ENCODE measurements around the gene PYGO1. TPM values are rescaled to one million over a fixed set of nuclear protein-coding genes. Genes with fewer than 3 reads are reported as not detected.

PYGO1 gene, protein sequence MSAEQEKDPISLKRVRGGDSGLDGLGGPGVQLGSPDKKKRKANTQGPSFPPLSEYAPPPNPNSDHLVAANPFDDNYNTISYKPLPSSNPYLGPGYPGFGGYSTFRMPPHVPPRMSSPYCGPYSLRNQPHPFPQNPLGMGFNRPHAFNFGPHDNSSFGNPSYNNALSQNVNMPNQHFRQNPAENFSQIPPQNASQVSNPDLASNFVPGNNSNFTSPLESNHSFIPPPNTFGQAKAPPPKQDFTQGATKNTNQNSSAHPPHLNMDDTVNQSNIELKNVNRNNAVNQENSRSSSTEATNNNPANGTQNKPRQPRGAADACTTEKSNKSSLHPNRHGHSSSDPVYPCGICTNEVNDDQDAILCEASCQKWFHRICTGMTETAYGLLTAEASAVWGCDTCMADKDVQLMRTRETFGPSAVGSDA
- 11.1 TPM for total RNA-seq
- long read RNA-seq, partial matches to known transcripts: 0 of 5 reads
- long read RNA-seq, other reads (novel, unspliced or antisense): 3 of 5 reads

DNA sequence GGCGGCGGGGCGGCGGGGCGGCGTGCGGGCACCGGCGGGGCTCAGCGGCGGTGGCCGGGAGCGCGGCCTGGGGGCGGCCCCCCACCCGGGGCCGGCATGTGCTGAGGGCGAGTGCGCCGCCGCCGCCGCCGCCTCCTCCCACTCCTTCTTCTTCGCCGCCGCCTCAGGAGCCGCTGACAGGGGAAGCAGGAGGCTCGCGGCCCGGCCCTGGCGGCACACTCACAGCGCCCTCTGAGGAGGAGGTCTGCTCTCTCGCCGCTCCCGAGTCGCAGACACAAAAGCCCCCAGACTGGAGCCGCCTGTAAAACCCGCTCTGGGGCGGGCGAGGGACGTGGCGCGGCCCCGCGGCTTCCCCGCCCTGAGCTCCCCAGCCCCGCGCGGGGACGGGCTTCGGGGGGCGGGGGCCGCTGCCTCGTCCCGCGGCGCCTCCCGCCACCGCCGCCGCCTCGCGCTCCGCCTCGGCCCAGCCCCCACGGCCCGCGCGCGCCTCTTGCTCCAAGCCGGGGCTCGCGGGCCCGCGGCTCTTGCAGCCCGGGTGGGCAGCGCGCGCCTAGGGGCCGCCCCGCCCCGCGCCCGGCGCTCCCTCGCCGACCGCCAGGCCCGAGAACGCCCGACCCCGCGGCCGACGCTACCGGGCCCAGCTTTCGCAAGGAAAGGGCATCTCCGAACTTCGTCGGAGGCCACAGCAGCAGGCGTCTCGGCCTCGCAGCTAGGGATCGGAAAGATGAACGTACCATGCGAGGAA lies at the start of gene PYGO1:
Gene PYGO1 (minus strand): TSS at position 276 of the 745 bp plus-strand sequence. CDS start 462 bp downstream, outside the sequence.
- ATAC-seq: peak; percentile 88
- H3K27me3 ChIP-seq: peaks cover 15% of the 10 kb centered on the region
- H3K36me3 ChIP-seq: no peaks in the 10 kb centered on the region
- no peaks in the 10 kb centered on the region for H3K9me3 ChIP-seq
- H3K27ac ChIP-seq: peak within 1 kb of the TSS; percentile 73
- H3K4me3 ChIP-seq: peak within 1 kb of the TSS; percentile 62
- peak; percentile 86 for DNase-seq
- TF ChIP-seq, protein P1, sequence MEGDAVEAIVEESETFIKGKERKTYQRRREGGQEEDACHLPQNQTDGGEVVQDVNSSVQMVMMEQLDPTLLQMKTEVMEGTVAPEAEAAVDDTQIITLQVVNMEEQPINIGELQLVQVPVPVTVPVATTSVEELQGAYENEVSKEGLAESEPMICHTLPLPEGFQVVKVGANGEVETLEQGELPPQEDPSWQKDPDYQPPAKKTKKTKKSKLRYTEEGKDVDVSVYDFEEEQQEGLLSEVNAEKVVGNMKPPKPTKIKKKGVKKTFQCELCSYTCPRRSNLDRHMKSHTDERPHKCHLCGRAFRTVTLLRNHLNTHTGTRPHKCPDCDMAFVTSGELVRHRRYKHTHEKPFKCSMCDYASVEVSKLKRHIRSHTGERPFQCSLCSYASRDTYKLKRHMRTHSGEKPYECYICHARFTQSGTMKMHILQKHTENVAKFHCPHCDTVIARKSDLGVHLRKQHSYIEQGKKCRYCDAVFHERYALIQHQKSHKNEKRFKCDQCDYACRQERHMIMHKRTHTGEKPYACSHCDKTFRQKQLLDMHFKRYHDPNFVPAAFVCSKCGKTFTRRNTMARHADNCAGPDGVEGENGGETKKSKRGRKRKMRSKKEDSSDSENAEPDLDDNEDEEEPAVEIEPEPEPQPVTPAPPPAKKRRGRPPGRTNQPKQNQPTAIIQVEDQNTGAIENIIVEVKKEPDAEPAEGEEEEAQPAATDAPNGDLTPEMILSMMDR (IDR thresholded peaks at IDR 0.05): no peak
- intact Hi-C loops (cut with DNase I): no loop called here
- no peaks in the 10 kb centered on the region for H3K4me1 ChIP-seq

DNA sequence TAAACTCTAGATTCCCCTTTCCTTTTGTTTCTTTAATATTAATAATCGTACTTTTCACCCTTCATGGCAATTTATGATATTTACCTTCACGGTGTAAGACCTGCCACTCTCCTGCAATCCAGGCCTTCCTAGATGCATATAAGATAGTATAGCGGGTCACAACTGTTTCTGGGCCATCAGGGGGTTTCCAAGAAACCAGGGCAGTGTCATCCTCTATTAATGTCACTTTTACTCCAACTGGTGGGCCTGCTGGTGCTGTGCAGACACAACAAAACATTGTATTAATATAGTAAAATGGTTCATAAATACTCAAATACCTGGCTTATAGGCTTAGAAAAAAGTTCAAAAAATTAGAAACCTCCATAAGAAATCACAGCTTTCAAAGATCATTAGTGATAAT lies 48.9 kb upstream of the PYGO1 start:
- TF ChIP-seq, protein P1 (IDR thresholded peaks at IDR 0.05): no peak
- Histone ChIP-seq H3K4me1 (no peaks in the 10 kb centered on the region), H3K9me3 (no peaks in the 10 kb centered on the region), H3K36me3 (peaks cover 13% of the 10 kb centered on the region), H3K27me3 (no peaks in the 10 kb centered on the region), H3K27ac (no peak overlapping the region), H3K4me3 (no peak overlapping the region)
- DNase-seq (no peak), ATAC-seq (no peak)
- intact Hi-C loops (cut with DNase I): no loop called here

DNA sequence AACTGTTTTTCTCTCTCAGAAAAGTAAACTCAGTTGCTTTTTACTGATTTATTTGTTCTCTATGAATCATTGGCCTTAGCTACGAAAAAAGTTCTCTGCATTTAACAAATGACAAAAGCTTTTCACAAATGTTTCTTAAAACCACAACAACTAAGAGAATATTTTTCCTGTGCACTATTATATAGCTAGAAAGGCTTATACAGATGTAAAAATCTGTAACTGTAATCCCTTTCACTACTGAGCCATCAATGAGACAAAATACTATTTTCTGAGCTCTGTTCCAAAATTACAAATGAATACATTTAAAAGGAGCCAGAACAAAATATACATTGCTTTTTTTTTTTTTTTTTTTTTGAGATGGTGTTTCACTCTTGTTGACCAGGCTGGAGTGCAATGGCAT lies 45.6 kb upstream of the PYGO1 start:
- intact Hi-C loops (cut with DNase I): no loop called here
- DNase-seq (no peak), ATAC-seq (no peak)
- no peak overlapping the region for H3K4me3 ChIP-seq
- H3K27ac ChIP-seq: no peak overlapping the region
- H3K4me1 ChIP-seq: no peaks in the 10 kb centered on the region
- peaks cover under 1% of the 10 kb centered on the region for H3K36me3 ChIP-seq
- H3K27me3 ChIP-seq: no peaks in the 10 kb centered on the region
- TF ChIP-seq, protein P1 (IDR thresholded peaks at IDR 0.05): no peak
- H3K9me3 ChIP-seq: no peaks in the 10 kb centered on the region

DNA sequence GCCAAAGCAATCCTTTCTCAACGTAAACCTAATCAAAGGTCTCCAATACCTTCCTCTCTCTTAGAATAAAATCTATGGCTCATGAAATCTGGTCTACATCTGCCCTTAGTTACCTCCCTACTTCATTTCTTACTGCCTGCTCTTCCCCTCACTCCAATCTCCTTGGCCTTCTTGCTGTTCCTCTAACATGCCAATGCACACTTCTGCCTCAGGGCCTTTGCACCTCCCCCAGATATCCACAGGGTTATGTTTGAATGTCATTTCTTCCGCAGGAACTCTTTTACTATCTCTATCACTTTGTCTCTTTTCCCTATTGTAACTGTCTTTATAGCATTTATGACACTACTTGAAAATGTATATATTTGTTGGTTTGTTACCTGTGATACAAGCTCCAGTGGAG lies 44.3 kb upstream of the PYGO1 start:
- H3K9me3 ChIP-seq: no peaks in the 10 kb centered on the region
- no peak overlapping the region for H3K27ac ChIP-seq
- TF ChIP-seq, protein P1 (IDR thresholded peaks at IDR 0.05): no peak
- no peaks in the 10 kb centered on the region for H3K4me1 ChIP-seq
- DNase-seq (no peak), ATAC-seq (no peak)
- intact Hi-C loops (cut with DNase I): no loop called here
- no peaks in the 10 kb centered on the region for H3K36me3 ChIP-seq
- no peak overlapping the region for H3K4me3 ChIP-seq
- no peaks in the 10 kb centered on the region for H3K27me3 ChIP-seq

DNA sequence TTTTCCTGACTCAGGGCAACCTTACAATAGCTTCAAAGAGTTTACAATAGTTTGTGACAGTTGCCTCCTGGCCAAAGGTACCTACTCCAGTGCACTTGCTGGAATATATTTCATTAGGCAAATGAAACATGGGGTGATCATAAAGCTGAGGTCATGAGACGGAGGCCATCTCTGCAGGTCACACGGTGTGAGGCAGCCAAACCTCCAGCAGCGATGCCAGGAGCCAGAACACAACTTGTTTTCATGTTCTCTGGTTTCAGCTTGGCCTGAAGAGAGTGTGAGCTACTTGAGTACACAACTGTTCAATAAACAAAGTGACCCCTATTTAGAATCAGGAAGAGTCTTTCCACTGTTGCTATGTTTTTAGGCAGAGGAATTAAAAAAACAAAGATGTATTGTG lies 42.7 kb upstream of the PYGO1 start:
- ATAC-seq (no peak), DNase-seq (no peak)
- Histone ChIP-seq H3K9me3 (no peaks in the 10 kb centered on the region), H3K4me1 (no peaks in the 10 kb centered on the region), H3K36me3 (no peaks in the 10 kb centered on the region), H3K27ac (no peak overlapping the region), H3K4me3 (no peak overlapping the region), H3K27me3 (no peaks in the 10 kb centered on the region)
- TF ChIP-seq, protein P1 (IDR thresholded peaks at IDR 0.05): no peak
- intact Hi-C loops (cut with DNase I): no loop called here

Data from upper lobe of right lung (tissue), 1 donor.